Fibroblast of peridontal ligament (primary cell): ENCODE data around the gene DEXI.
A peak's percentile ranks its signal among the peaks of the same experiment; 100 is the strongest.

Experiments used
- DNase-seq: peaks from one replicate; pipeline ENCODE4 v3.0.0-alpha.2; 2010; ENCODE audit errors: extremely low read depth

DEXI gene

DNA sequence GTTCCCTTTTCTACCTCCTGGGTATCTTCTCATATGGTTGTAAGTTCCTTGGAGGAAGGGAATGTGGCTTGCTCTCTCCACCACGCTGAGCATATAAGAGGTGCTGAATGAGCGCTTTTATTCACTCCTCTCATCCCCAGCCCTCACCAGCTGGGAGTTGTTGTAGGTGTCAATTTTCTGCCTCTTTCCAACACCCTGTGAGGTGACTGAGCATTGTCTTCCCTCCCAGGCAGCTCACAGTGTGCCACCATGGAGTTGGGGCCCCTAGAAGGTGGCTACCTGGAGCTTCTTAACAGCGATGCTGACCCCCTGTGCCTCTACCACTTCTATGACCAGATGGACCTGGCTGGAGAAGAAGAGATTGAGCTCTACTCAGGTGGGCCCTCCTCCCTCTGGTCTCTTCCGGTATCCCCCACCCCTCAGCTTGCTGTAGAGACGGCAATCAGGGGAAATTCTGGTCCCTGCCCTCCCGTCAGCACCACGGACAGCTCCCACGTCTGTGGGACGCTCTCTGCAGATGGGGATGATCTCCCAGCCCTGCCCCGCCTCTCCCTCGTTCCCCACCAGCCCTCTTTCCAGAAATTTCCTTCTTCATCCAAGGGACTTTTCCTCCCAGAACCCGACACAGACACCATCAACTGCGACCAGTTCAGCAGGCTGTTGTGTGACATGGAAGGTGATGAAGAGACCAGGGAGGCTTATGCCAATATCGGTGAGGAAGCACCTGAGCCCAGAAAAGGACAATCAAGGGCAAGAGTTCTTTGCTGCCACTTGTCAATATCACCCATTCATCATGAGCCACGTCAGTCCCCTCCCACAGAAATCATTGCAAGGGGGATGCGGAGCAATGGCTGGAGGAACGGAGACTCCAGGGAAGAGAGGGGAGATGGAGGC lies 47.0 kb downstream of the DEXI start:
- DNase-seq = peak; percentile 35

GRCh38 chr16:10892782-10893318 lies 49.4 kb downstream of the DEXI start:
- no peak for DNase-seq

DNA sequence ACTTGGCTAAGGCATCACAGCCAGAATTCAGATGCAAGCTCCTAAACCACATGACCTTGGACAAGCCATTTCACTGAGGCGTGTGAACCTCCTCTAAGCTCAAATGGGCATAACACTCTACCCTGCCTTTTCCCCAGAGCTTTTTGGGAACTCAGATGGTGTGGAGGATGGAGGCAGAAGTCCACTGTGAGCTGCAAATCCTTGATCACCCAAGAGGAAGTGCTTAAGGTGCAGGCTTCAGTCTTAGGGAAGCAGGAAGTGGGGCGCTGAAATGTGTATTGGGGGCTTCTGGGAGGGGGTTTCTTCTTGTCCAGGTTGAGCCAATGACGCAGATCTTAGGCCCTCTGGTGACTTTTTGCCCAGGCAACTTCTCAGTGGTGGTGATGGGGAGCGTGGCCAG lies 52.4 kb downstream of the DEXI start:
- no peak for DNase-seq

- no peak for DNase-seq
Measured at GRCh38 chr16:10888320-10888937, 53.8 kb downstream of the DEXI start.

DNA sequence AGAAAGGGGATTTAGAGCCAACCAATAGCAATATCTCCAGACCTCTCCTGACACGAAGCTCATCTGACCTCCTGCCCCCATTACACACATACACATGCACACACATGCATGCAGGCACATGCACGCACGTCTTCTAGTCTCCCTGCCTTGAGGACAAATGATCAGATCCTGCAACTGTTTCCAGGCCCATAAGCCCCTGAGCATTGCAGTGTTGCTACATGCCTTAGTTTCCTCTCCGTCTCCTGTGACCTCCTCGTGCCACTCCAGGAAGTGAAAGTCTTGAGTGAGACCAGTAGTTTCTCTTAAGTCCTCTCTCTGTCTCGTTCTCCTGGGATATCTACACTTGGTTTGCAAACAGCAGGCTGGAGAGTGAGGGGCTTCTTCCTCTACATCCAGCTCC lies 57.0 kb downstream of the DEXI start:
- no peak for DNase-seq

DNA sequence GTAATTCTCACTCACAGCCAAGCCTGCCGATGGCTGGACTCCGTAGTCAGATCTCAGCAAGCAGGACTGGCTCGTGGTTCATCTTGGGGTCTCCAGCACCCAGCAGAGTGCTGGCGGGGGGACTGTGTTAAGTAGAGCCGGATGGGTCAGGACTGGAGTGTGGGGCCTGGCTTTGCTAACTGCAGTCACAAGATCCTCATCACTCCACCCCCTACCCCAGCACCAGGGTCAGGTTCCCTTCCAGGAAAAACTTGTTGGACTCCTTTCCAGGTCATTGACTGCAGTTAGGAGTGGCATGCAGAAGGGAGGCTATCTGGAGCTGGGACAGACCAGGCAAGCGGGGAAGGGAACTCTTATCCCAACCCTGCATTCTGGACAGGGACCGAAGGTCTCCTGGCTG lies 59.3 kb downstream of the DEXI start:
- no peak for DNase-seq

GRCh38 chr16:10881479-10882030 lies 60.7 kb downstream of the DEXI start:
- no peak for DNase-seq

GRCh38 chr16:10880594-10881452 lies 61.4 kb downstream of the DEXI start:
- no peak for DNase-seq

DNA sequence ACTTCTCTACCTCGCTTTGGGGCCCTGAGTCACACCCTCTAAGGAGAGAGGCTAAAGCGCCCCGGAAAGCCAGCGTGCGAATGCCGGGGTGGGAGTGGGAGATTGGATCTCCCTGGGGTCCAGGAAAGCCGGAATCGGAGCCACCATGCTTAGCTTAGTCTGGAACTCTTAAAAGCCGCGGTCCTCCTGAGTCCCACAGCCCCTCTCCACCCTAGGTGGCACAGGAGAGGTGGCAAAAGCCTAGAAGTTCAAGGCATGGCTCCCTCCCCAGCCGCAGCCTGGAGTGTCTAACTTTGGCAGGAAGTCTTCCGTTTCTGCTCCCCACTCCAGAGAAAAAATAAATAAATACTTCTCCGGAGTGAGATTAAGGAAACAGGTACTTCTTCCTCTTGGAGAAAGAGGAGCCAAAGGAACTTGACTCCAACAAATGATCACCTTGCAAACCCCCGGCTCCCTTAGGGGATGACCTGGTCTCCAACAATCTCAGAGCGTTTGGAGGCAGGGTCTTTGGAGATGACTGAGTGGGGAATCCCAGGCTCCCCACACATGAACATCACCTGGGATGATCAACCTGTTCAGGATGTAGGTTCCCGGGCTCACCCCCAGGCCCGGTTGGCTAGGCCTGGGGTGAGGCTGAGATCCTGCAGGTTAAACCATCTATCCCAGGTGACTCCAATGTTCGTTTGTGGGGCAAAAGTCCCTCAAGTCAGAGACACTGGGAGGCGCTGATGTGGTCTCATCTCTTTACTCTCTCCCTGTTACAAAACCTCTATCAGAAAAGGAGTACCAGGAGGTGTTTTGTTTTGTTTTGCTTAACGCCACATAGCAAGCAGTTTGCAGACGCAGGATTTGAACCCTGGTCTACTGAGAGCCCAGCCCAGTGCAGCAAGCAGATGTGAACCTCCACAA lies 62.3 kb downstream of the DEXI start:
- DNase-seq = no peak
